Measurements from ENCODE around the gene MAP7.

- no peak for TF ChIP-seq CTCF (IDR thresholded peaks at IDR 0.05)
- no peak for TF ChIP-seq HDAC2 (IDR thresholded peaks at IDR 0.05)
Measured at GRCh38 chr6:136534268-136534667, 16.0 kb downstream of the MAP7 start.
